Measurements from ENCODE around the gene EXOC4. TPM values are rescaled to one million over a fixed set of nuclear protein-coding genes. Genes with fewer than 3 reads are reported as not detected.

Gene EXOC4
- total RNA-seq, 4 donors from 2014 or later = 30.7 to 62.4 (median 40.4) TPM

DNA sequence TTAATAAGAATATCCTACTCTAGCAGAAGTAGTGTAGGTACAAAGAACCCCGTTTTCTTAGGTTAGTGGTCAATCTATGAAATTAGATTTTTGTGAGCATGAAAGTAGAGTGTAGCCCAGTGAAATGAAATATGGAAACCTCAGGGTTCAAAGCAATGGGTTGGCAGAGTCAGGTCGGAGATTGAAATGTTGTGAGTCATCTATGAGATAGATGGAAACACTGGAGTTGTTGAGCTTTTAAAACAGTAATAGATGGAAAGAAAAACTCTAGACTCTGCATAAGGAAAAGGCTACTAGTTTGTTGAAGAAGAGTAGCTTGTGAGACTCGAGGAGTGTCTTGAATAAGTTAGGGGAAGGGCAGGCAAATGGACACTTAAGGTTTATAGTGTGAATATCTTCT, 251.9 kb downstream of the EXOC4 start:
- intact Hi-C loops (cut with DNase I) = no loop called here
- TF ChIP-seq, protein P1, sequence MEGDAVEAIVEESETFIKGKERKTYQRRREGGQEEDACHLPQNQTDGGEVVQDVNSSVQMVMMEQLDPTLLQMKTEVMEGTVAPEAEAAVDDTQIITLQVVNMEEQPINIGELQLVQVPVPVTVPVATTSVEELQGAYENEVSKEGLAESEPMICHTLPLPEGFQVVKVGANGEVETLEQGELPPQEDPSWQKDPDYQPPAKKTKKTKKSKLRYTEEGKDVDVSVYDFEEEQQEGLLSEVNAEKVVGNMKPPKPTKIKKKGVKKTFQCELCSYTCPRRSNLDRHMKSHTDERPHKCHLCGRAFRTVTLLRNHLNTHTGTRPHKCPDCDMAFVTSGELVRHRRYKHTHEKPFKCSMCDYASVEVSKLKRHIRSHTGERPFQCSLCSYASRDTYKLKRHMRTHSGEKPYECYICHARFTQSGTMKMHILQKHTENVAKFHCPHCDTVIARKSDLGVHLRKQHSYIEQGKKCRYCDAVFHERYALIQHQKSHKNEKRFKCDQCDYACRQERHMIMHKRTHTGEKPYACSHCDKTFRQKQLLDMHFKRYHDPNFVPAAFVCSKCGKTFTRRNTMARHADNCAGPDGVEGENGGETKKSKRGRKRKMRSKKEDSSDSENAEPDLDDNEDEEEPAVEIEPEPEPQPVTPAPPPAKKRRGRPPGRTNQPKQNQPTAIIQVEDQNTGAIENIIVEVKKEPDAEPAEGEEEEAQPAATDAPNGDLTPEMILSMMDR (IDR thresholded peaks at IDR 0.05) = no peak
- no peak for TF ChIP-seq POLR2A (IDR thresholded peaks at IDR 0.05)
- WGBS, 2 donors = 81 to 84% methylated on average over 3 of the region's 3 CpGs

DNA sequence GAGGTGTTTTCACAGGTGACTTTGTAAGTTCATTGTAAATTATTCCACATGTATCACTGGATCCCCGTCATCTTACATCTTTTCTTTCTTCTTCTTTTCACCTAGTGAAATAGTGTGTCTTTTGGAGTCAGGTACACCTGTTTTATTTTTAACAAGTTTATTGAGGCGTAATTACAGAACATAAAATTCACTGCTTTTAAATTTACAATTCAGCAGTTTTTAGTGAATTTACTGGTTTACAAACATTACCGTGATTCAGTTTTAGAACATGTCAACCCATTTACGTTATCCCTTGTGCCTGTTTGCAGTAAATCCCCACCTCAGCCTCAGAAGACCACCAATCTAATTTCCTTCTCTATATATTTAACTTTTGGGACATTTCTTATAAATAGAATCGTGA, 256.9 kb downstream of the EXOC4 start:
- Histone ChIP-seq H3K4me3 (no peak overlapping the region), H3K27me3 (no peaks in the 10 kb centered on the region), H3K4me1 (peaks cover 0 to 5% (median 0%) of the 10 kb centered on the region in 3 donors), H3K9me3 (no peaks in the 10 kb centered on the region), H3K36me3 (no peaks in the 10 kb centered on the region), H3K27ac (no peak overlapping the region)
- no peak for DNase-seq
- WGBS, 2 donors = 93 to 98% methylated on average over 5 of the region's 5 CpGs
- intact Hi-C loops (cut with DNase I) = no loop called here
- TF ChIP-seq, protein P1 (IDR thresholded peaks at IDR 0.05) = no peak
- no peak for TF ChIP-seq POLR2A (IDR thresholded peaks at IDR 0.05)

More for the DNA sequence above, 251.9 kb downstream of the EXOC4 start:
- Histone ChIP-seq H3K4me3 (no peak overlapping the region), H3K27ac (no peak overlapping the region), H3K36me3 (no peaks in the 10 kb centered on the region), H3K9me3 (no peaks in the 10 kb centered on the region), H3K27me3 (no peaks in the 10 kb centered on the region), H3K4me1 (no peaks in the 10 kb centered on the region)
- no peak for DNase-seq

DNA sequence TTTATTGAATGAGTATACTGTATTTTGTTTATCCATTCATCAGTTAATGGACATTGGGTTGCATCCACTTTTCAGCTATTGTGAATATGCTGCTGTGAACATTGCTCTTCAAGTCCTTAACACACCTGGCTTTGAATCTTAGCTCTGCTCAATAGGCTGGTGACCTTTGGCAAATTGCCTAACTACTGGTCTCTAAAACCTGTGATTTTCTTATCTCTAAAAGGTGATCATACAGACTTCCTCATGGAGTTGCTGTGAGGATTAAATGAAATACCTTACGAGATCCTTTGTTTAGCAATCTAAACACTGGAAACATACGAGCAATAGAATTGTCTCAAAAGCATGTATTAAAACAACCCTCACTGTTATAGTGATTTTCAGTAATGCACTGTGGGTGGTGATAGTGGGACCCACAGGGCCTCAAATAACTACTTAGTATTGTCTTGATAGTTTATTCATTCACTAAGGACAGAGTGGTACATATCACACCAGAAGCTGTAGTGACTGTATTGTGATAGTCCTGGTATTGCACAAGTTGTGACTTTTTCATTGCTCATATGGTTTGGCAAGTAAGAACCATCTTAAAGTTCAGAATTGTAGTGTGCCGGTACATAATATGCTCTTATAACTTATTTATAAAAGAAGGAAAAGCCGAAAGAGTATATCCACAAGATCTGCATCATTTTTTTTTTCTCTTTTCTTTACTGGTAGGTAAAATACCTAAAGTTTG, 257.6 kb downstream of the EXOC4 start:
- TF ChIP-seq, protein P1 (IDR thresholded peaks at IDR 0.05) = no peak
- TF ChIP-seq POLR2A (IDR thresholded peaks at IDR 0.05) = no peak
- Histone ChIP-seq H3K4me3 (no peak overlapping the region), H3K27ac (no peak overlapping the region), H3K4me1 (peaks cover 0 to 5% (median 0%) of the 10 kb centered on the region in 3 donors), H3K9me3 (no peaks in the 10 kb centered on the region), H3K36me3 (no peaks in the 10 kb centered on the region), H3K27me3 (no peaks in the 10 kb centered on the region)
- WGBS, 2 donors = 93 to 98% methylated on average over 4 of the region's 4 CpGs
- no peak for DNase-seq
- intact Hi-C loops (cut with DNase I) = no loop called here

DNA sequence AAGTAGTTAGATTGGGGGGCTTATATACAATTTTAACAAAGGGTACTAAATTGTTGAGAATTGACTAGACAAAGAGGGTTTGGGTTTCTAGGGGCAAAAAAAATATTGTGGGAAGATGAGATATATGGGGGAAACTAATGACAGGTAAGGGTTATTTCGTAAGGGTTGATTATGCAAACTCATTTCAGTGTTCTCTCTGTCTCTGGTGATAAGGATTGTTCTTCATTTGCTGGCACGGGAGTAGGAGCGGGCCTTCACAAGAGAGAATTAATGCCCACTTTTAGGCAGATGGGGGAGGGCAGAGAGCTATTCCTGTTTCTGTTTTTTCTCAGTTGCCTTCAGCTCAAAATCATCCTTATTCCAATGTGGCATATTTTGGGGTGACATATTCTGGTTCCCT, 258.4 kb downstream of the EXOC4 start:
- WGBS, 2 donors = 79 to 93% methylated on average over 3 of the region's 3 CpGs
- no peak for DNase-seq
- Histone ChIP-seq H3K36me3 (no peaks in the 10 kb centered on the region), H3K27me3 (no peaks in the 10 kb centered on the region), H3K4me3 (no peak overlapping the region), H3K9me3 (no peaks in the 10 kb centered on the region), H3K4me1 (peaks cover 0 to 5% (median 0%) of the 10 kb centered on the region in 3 donors), H3K27ac (no peak overlapping the region)
- intact Hi-C loops (cut with DNase I) = no loop called here
- no peak for TF ChIP-seq POLR2A (IDR thresholded peaks at IDR 0.05)
- TF ChIP-seq, protein P1 (IDR thresholded peaks at IDR 0.05) = no peak

DNA sequence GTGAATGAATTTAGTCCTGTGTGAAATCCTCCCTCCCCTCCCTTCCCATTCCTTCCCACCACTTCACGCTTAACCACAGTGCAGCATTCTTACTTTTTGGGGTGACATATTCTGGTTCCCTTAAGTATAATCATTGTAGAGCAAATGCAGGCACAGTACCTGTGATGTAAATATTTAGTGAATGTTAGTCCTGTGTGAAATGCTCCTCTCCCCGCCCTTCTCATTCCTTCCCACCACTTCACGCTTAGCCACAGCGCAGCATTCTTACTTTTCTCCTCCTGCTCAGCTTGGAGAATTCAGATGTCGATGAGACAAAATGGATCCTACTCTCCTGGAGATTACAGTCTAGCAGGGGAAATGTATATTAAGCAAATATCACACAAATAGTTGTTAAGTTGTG, 258.8 kb downstream of the EXOC4 start:
- WGBS, 2 donors = 96 to 98% methylated on average over 4 to 5 of the region's 5 CpGs
- Histone ChIP-seq H3K27me3 (no peaks in the 10 kb centered on the region), H3K27ac (no peak overlapping the region), H3K4me1 (peaks cover 0 to 5% (median 0%) of the 10 kb centered on the region in 3 donors), H3K4me3 (no peak overlapping the region), H3K9me3 (no peaks in the 10 kb centered on the region), H3K36me3 (no peaks in the 10 kb centered on the region)
- no peak for DNase-seq
- intact Hi-C loops (cut with DNase I) = no loop called here
- no peak for TF ChIP-seq POLR2A (IDR thresholded peaks at IDR 0.05)
- TF ChIP-seq, protein P1 (IDR thresholded peaks at IDR 0.05) = no peak
